WTC11 (cell line): ENCODE data around the gene CFAP300. TPM values are rescaled to one million over a fixed set of nuclear protein-coding genes. Genes with fewer than 3 reads are reported as not detected.

Source experiments
- ATAC-seq: fragments of 200-7000 bp; cut with Tn5 transposase; 2 replicates; pipeline ENCODE4 v1.10.0; 2021; ENCODE audit warnings: mild to moderate bottlenecking, moderate library complexity
- CTCF ChIA-PET: fragments of 300-600 bp; sonication (Branson Sonifier 250); formaldehyde crosslinking; loops from one replicate; lab custom pipeline; 2021; ENCODE audit warnings: antibody characterized with exemption; lab: Charles Lee
- POLR2A ChIA-PET: fragments of 350-600 bp; sonication (Branson Sonifier 250); formaldehyde crosslinking; loops from one replicate; lab custom pipeline; 2021; ENCODE audit warnings: antibody characterized with exemption; lab: Charles Lee
- DNase-seq: peaks from one replicate; pipeline ENCODE4 v3.0.0; 2021; ENCODE audit warnings: low spot score
- H3K27ac Mint-ChIP-seq: 2 replicates; pipeline ENCODE4 v1.8.0; 2021; ENCODE audit warnings: mixed read lengths
- H3K27me3 Mint-ChIP-seq: 2 replicates; pipeline ENCODE4 v1.8.0; 2021; ENCODE audit warnings: low read depth, mild to moderate bottlenecking, moderate library complexity, mixed read lengths
- H3K36me3 Mint-ChIP-seq: 2 replicates; pipeline ENCODE4 v1.8.0; 2021; ENCODE audit warnings: mixed read lengths
- H3K4me1 Mint-ChIP-seq: 2 replicates; pipeline ENCODE4 v1.8.0; 2022; ENCODE audit warnings: mixed read lengths
- H3K4me3 Mint-ChIP-seq: 2 replicates; pipeline ENCODE4 v1.8.0; 2021; ENCODE audit warnings: mild to moderate bottlenecking, moderate library complexity, mixed read lengths
- H3K9me3 Mint-ChIP-seq: 2 replicates; pipeline ENCODE4 v1.8.0; 2021; ENCODE audit warnings: mixed read lengths
- CREM ChIP-seq: sonication (generic); formaldehyde crosslinking; IDR thresholded peaks from 2 replicates; pipeline ENCODE4 v1.8.1; 2022; ENCODE audit warnings: mild to moderate bottlenecking, missing genetic modification reagents, moderate library complexity
- FOXK1 ChIP-seq: sonication (generic); formaldehyde crosslinking; IDR thresholded peaks from 2 replicates; pipeline ENCODE4 v1.8.0; 2022; ENCODE audit warnings: mild to moderate bottlenecking, moderate library complexity, missing genetic modification reagents
- GABPB1 ChIP-seq: sonication (generic); formaldehyde crosslinking; IDR thresholded peaks from 2 replicates; pipeline ENCODE4 v1.8.1; 2023; ENCODE audit warnings: mild to moderate bottlenecking, missing genetic modification reagents
- IRF2 ChIP-seq: sonication (generic); formaldehyde crosslinking; IDR thresholded peaks from 2 replicates; pipeline ENCODE4 v1.8.0; 2022; ENCODE audit warnings: low read depth, missing genetic modification reagents, borderline replicate concordance
- MYBL2 ChIP-seq: sonication (generic); formaldehyde crosslinking; IDR thresholded peaks from 2 replicates; pipeline ENCODE4 v1.8.1; 2023; ENCODE audit warnings: mild to moderate bottlenecking, moderate library complexity, missing genetic modification reagents
- OVOL2 ChIP-seq: fragments of 250-450 bp; sonication (Bioruptor Pico); IDR thresholded peaks from 2 replicates; pipeline ENCODE4 v1.9.0; 2021; ENCODE audit warnings: mild to moderate bottlenecking, borderline replicate concordance
- RORB ChIP-seq: fragments of 250-450 bp; sonication (Bioruptor Pico); IDR thresholded peaks from 2 replicates; pipeline ENCODE4 v1.9.0; 2021; ENCODE audit warnings: mild to moderate bottlenecking
- SMAD4 ChIP-seq: sonication (generic); formaldehyde crosslinking; IDR thresholded peaks from 2 replicates; pipeline ENCODE4 v1.8.0; 2022; ENCODE audit warnings: mild to moderate bottlenecking, missing genetic modification reagents
- ZBTB21 ChIP-seq: sonication (generic); formaldehyde crosslinking; IDR thresholded peaks from 2 replicates; pipeline ENCODE4 v1.8.1; 2023; ENCODE audit warnings: mild to moderate bottlenecking, missing genetic modification reagents, borderline replicate concordance
- total RNA-seq: library from RNA; stranded (reverse); gene quantifications from 3 replicates; pipeline ENCODE4 v1.2.3, GENCODE V29; 2021
- TF ChIP-seq, protein P1 (sequence below): sonication (generic); formaldehyde crosslinking; IDR thresholded peaks from 2 replicates; pipeline ENCODE4 v1.8.1; 2023; ENCODE audit warnings: mild to moderate bottlenecking, missing genetic modification reagents, borderline replicate concordance
- TF ChIP-seq, protein P2 (sequence below): sonication (generic); formaldehyde crosslinking; IDR thresholded peaks from 2 replicates; pipeline ENCODE4 v1.8.1; 2023; ENCODE audit warnings: mild to moderate bottlenecking, missing genetic modification reagents
- TF ChIP-seq, protein P3 (sequence below): sonication (generic); formaldehyde crosslinking; IDR thresholded peaks from 2 replicates; pipeline ENCODE4 v1.8.1; 2022; ENCODE audit warnings: mild to moderate bottlenecking, missing genetic modification reagents, moderate library complexity, borderline replicate concordance
- TF ChIP-seq, protein P4 (sequence below): fragments of 250-450 bp; sonication (Bioruptor Pico); IDR thresholded peaks from 2 replicates; pipeline ENCODE4 v1.9.0; 2021; ENCODE audit warnings: moderate library complexity, mild to moderate bottlenecking, inconsistent platforms, borderline replicate concordance
- TF ChIP-seq, protein P5 (sequence below): sonication (generic); formaldehyde crosslinking; IDR thresholded peaks from 2 replicates; pipeline ENCODE4 v1.8.1; 2023; ENCODE audit warnings: mild to moderate bottlenecking, moderate library complexity, missing genetic modification reagents
- TF ChIP-seq, protein P6 (sequence below): sonication (generic); formaldehyde crosslinking; IDR thresholded peaks from 2 replicates; pipeline ENCODE4 v1.8.1; 2022; ENCODE audit warnings: low read depth, mild to moderate bottlenecking, moderate library complexity, missing genetic modification reagents, borderline replicate concordance
- TF ChIP-seq, protein P7 (sequence below): fragments of 200-600 bp; IDR thresholded peaks from 2 replicates; pipeline ENCODE4 v1.8.0; 2022; ENCODE audit warnings: antibody characterized with exemption
- TF ChIP-seq, protein P8 (sequence below): sonication (generic); formaldehyde crosslinking; IDR thresholded peaks from 2 replicates; pipeline ENCODE4 v1.8.1; 2022; ENCODE audit warnings: low read depth, missing genetic modification reagents, borderline replicate concordance

The CFAP300 gene
- total RNA-seq, 1 experiment from 2014 or later, result 1.1 TPM

DNA sequence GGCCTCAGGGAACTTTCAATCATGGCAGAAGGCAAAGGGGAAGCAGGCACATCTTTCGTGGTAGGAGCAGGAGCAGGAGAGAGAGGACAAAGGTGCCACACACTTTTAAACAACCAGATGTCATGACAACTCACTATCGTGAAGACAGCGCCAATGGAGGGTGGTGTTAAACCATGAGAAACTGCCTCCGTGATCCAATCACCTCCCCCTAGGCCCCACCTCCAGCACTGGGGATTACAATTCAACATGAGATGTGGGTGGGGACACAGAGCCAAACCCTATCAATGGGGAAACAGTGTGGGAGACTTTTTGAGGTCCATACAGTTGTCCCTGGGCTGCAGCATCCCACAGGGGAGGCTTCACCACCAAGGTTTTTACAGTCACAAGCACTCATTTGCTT, 41.9 kb upstream of the CFAP300 start (continued):
- TF ChIP-seq, protein P1, sequence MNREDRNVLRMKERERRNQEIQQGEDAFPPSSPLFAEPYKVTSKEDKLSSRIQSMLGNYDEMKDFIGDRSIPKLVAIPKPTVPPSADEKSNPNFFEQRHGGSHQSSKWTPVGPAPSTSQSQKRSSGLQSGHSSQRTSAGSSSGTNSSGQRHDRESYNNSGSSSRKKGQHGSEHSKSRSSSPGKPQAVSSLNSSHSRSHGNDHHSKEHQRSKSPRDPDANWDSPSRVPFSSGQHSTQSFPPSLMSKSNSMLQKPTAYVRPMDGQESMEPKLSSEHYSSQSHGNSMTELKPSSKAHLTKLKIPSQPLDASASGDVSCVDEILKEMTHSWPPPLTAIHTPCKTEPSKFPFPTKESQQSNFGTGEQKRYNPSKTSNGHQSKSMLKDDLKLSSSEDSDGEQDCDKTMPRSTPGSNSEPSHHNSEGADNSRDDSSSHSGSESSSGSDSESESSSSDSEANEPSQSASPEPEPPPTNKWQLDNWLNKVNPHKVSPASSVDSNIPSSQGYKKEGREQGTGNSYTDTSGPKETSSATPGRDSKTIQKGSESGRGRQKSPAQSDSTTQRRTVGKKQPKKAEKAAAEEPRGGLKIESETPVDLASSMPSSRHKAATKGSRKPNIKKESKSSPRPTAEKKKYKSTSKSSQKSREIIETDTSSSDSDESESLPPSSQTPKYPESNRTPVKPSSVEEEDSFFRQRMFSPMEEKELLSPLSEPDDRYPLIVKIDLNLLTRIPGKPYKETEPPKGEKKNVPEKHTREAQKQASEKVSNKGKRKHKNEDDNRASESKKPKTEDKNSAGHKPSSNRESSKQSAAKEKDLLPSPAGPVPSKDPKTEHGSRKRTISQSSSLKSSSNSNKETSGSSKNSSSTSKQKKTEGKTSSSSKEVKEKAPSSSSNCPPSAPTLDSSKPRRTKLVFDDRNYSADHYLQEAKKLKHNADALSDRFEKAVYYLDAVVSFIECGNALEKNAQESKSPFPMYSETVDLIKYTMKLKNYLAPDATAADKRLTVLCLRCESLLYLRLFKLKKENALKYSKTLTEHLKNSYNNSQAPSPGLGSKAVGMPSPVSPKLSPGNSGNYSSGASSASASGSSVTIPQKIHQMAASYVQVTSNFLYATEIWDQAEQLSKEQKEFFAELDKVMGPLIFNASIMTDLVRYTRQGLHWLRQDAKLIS (CRISPR knock-in tag), result no peak
- TF ChIP-seq, protein P2, sequence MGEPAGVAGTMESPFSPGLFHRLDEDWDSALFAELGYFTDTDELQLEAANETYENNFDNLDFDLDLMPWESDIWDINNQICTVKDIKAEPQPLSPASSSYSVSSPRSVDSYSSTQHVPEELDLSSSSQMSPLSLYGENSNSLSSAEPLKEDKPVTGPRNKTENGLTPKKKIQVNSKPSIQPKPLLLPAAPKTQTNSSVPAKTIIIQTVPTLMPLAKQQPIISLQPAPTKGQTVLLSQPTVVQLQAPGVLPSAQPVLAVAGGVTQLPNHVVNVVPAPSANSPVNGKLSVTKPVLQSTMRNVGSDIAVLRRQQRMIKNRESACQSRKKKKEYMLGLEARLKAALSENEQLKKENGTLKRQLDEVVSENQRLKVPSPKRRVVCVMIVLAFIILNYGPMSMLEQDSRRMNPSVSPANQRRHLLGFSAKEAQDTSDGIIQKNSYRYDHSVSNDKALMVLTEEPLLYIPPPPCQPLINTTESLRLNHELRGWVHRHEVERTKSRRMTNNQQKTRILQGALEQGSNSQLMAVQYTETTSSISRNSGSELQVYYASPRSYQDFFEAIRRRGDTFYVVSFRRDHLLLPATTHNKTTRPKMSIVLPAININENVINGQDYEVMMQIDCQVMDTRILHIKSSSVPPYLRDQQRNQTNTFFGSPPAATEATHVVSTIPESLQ (CRISPR knock-in tag), result no peak
- TF ChIP-seq CREM (CRISPR knock-in tag) (no peak), SMAD4 (no peak), RORB (CRISPR knock-in tag) (no peak), OVOL2 (no peak), MYBL2 (CRISPR knock-in tag) (no peak), ZBTB21 (CRISPR knock-in tag) (no peak), FOXK1 (CRISPR knock-in tag) (no peak)
- TF ChIP-seq, protein P3, sequence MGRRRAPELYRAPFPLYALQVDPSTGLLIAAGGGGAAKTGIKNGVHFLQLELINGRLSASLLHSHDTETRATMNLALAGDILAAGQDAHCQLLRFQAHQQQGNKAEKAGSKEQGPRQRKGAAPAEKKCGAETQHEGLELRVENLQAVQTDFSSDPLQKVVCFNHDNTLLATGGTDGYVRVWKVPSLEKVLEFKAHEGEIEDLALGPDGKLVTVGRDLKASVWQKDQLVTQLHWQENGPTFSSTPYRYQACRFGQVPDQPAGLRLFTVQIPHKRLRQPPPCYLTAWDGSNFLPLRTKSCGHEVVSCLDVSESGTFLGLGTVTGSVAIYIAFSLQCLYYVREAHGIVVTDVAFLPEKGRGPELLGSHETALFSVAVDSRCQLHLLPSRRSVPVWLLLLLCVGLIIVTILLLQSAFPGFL (CRISPR knock-in tag), result no peak
- TF ChIP-seq, protein P4, sequence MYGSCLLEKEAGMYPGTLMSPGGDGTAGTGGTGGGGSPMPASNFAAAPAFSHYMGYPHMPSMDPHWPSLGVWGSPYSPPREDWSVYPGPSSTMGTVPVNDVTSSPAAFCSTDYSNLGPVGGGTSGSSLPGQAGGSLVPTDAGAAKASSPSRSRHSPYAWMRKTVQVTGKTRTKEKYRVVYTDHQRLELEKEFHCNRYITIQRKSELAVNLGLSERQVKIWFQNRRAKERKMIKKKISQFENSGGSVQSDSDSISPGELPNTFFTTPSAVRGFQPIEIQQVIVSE (CRISPR knock-in tag), result no peak
- TF ChIP-seq, protein P5, sequence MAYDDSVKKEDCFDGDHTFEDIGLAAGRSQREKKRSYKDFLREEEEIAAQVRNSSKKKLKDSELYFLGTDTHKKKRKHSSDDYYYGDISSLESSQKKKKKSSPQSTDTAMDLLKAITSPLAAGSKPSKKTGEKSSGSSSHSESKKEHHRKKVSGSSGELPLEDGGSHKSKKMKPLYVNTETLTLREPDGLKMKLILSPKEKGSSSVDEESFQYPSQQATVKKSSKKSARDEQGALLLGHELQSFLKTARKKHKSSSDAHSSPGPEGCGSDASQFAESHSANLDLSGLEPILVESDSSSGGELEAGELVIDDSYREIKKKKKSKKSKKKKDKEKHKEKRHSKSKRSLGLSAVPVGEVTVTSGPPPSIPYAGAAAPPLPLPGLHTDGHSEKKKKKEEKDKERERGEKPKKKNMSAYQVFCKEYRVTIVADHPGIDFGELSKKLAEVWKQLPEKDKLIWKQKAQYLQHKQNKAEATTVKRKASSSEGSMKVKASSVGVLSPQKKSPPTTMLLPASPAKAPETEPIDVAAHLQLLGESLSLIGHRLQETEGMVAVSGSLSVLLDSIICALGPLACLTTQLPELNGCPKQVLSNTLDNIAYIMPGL, result no peak
- TF ChIP-seq, protein P6, sequence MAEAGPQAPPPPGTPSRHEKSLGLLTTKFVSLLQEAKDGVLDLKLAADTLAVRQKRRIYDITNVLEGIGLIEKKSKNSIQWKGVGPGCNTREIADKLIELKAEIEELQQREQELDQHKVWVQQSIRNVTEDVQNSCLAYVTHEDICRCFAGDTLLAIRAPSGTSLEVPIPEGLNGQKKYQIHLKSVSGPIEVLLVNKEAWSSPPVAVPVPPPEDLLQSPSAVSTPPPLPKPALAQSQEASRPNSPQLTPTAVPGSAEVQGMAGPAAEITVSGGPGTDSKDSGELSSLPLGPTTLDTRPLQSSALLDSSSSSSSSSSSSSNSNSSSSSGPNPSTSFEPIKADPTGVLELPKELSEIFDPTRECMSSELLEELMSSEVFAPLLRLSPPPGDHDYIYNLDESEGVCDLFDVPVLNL (CRISPR knock-in tag), result no peak

DNA sequence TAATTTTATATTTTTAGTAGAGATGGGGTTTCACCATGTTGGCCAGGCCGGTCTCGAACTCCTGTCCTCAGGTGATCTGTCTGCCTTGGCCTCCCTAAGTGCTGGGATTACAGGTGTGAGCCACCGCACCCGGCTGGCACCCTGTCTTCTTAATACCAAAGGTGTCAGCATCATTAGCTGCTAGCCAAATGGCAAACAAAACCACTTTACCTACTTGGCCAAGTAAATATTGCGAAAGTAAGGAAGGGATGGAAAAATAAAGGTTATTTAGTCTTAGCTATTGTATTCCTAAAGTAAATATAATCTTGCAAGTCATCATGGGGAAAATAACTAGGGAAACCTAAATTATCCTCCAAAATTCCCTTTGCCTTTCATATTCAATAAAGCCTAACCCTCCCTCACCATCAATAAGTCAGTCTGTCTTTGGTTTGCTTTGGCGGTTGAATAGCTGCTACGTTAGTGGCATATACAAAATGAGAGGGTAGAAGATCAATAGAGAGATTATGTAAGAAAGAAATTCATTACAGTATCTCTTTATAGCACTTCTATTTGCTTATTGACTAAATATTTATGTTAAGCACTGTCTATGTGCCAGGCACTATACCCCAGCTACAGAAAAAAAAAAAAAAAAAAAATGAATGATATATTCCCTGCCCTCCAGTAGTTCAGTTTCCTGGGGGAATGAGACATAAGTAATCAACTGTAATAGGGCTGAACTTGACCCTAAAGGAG, 40.2 kb upstream of the CFAP300 start:
- Mint-ChIP-seq H3K4me3 (no peak overlapping the region), H3K4me1 (peaks cover 6% of the 10 kb centered on the region), H3K9me3 (no peaks in the 10 kb centered on the region), H3K27ac (no peak overlapping the region), H3K27me3 (no peaks in the 10 kb centered on the region; the same call in 1 of the 2 replicates), H3K36me3 (no peaks in the 10 kb centered on the region)
- ChIA-PET POLR2A (interaction anchor here (0.6 kb wide), 2 partner anchors 222 to 1292 kb away, joined by 5 read pairs; no protein-coding TSS in a partner anchor), CTCF (interaction anchor here (0.6 to 4.0 kb wide), 30 partner anchors 7 to 599 kb away, joined by 3 to 116 read pairs (median 4); partner anchors contain the start of gene CEP126)
- ATAC-seq (no peak), DNase-seq (no peak)
- no peak for TF ChIP-seq IRF2
- TF ChIP-seq, protein P7, sequence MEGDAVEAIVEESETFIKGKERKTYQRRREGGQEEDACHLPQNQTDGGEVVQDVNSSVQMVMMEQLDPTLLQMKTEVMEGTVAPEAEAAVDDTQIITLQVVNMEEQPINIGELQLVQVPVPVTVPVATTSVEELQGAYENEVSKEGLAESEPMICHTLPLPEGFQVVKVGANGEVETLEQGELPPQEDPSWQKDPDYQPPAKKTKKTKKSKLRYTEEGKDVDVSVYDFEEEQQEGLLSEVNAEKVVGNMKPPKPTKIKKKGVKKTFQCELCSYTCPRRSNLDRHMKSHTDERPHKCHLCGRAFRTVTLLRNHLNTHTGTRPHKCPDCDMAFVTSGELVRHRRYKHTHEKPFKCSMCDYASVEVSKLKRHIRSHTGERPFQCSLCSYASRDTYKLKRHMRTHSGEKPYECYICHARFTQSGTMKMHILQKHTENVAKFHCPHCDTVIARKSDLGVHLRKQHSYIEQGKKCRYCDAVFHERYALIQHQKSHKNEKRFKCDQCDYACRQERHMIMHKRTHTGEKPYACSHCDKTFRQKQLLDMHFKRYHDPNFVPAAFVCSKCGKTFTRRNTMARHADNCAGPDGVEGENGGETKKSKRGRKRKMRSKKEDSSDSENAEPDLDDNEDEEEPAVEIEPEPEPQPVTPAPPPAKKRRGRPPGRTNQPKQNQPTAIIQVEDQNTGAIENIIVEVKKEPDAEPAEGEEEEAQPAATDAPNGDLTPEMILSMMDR, result no peak
- TF ChIP-seq, protein P8, sequence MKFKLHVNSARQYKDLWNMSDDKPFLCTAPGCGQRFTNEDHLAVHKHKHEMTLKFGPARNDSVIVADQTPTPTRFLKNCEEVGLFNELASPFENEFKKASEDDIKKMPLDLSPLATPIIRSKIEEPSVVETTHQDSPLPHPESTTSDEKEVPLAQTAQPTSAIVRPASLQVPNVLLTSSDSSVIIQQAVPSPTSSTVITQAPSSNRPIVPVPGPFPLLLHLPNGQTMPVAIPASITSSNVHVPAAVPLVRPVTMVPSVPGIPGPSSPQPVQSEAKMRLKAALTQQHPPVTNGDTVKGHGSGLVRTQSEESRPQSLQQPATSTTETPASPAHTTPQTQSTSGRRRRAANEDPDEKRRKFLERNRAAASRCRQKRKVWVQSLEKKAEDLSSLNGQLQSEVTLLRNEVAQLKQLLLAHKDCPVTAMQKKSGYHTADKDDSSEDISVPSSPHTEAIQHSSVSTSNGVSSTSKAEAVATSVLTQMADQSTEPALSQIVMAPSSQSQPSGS (CRISPR knock-in tag), result no peak
- no peak for TF ChIP-seq GABPB1 (CRISPR knock-in tag)
